Activated CD4-positive, alpha-beta T cell treated with anti-CD3 and anti-CD28 coated beads, Interleukin-2, amount 50 U/mL, for 16 hours (primary cell): ENCODE measurements around the gene ANTXR1.

ENCODE experiments used
- DNase-seq: peaks from one replicate; pipeline ENCODE4 v3.0.0-alpha.2; 2020

The ANTXR1 gene

DNA sequence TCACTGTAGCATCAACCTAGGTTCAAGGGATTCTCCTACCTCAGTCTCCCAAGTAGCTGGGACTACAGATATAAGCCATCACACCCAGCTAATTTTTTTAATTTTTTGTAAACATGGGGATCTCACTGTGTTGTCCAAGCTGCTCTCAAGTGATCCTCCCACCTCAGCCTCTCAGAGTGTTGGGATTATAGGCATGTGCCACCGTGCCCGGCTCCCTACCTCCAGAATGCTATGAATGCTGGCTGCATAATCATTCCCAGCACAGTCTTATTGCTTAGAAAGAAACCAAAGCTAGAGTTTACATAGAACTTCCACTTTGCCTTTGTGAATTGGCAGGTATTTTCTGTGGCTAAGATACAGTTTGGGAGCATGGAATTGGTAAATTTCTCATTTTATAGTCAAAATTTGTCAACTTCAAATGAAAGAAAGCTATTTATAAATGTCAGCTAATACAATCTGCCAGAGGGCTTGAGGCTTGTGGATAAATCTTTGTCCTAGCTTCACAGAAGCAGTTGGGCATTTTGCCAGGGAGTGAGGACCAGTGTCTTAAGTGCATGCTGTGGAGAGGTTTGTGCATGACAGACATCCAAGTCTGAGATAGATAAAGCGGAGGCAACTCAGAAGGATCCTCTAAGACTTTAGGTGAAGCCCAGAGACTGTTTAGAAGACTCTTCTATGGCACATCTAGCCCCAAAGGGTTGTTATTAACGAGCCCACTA is 175.4 kb downstream of the ANTXR1 start:
- DNase-seq = no peak

DNA sequence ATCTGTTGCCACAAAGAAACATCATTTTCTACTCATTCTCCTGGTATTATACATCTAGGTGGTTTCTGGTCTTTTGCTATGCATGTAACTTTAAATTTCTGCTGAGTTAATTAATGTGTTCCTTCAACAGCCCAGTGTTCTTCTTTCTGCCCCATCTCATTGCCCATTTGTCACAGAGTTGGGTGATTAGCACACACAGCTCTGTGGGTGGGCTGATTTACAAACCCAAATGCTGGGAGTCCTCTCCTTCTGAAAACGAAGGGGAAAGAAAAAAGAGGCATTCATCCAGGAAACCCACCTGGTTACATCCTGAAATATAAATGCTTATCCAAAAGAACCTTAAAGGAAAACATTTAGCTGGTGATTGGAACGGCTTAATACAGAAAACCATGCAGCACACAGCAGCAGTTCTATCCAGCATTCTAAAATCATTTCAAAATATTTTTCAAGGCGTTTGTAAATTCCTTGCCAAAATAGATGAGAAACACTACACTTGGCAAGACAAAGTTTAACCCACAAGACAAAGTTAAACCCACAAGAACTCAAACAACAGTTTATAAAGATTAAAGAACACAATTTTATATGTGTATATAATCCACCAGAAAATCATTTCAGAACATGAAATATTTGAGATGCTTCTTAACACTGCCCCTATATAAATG is 177.9 kb downstream of the ANTXR1 start:
- DNase-seq = no peak

GRCh38 chr2:69191634-69192033 is 178.7 kb downstream of the ANTXR1 start:
- no peak for DNase-seq

DNA sequence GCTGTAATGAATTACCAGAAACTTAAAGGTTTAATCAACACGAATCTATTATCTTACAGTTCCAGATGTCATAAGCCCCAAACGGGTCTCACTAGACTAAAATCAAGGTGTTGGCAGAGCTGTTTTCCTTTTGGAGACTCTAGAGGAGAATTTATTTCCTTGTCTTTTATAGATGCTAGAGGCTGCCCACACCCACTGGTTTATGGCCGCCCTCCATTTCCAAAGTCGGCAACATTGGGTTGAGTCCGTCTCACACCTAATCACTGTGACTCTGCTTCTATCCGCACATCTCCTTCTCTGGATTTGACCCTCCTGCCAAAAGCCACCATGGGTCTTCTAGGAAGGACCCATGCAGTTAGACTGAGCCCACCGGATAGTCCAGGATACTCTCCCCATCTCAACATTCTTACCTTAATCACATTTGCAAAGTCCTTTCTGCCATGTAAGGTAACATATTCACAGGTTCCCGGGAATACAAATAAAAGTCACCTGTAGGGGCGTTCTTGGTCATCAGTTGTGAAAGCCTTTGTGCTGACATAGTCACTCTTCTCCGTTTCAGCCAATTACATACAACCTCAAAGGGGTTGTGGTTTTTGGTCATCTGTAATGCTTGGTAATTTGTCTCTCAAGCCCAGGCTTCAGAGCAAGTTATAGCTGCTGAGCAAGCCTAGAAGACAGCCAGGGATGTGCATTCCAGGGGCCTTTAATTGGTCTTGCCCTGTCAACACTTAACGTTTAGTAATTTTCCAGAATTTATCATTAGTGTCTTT is 179.4 kb downstream of the ANTXR1 start:
- DNase-seq = no peak

- DNase-seq = no peak
These were observed 182.7 kb downstream of the ANTXR1 start for GRCh38 chr2:69195706-69196105.

DNA sequence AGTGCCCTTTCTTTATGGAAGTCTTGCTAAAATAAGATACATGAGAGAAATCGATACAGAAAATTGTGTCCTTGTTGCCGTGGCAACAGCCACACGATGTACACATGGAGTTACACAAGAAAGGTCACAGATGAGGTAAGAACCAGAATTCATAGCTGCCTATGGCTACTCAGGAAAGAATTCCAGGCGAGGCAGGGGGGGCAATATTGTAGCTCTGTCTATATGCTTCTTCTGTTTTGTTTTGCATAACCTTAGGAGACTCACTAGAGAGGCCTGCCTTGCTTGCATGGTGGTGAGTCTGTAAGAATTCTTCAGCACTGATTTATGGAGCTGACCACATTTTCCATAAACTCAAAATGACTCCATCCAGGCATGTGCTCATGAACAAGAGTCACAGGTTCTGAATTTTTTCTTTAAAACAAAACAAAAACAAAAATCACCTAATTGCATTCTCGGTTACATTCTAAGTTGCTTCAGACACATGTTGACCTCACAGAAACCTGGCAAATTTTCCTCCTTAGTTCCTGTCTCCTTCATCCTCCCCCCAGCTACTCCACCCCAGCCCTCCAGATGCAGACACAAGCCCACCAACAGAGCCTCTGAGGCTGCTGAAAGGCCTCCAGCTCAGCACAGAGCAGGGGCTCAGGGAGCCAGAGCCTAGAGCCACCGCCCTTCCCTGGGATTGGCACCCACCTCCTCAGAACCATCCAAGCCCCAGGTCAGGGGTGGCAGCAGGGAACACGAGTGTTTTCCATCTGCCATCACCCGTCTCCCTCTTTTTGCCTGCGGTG is 183.5 kb downstream of the ANTXR1 start:
- DNase-seq = no peak

GRCh38 chr2:69200107-69200520 is 187.1 kb downstream of the ANTXR1 start:
- no peak for DNase-seq

DNA sequence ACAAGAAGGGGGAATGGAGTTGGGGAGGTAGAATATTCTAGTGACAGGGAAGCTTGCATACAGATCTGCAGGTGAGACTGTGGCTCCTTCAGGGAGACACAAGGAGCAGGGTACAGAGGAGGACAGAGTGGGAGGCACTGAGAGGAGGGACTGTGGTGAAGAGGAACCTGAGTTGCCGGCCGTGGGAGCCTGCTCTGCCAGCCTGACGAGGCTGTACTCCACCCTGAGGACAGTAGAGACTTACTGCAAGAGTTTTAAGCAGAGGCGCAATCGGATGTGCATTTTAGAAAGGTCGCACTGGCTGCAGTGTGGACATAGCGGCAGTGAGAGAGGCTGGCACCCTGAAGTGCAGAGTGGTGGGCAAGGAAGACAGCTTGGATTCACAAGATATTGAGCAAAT is 188.3 kb downstream of the ANTXR1 start:
- no peak for DNase-seq

DNA sequence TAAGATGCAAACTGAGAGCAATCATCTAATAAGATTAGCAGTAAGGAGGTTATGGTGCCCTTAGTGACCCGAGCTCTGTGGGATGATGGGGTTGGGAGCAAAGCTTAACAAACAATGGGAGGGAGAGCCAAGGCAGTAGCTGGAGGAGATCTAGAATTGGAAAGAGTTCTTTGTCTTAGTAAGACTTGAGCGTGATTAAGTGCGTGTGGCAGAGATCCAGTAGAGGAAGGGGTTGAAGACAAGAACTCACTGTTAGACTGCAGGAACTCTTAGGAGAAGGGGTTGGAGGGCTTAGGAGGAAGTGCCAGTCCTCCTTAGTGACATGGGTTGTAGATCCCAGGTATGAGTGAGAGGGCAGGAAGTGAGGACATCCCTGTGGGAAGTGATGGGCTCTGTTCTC is 189.3 kb downstream of the ANTXR1 start:
- DNase-seq = no peak

DNA sequence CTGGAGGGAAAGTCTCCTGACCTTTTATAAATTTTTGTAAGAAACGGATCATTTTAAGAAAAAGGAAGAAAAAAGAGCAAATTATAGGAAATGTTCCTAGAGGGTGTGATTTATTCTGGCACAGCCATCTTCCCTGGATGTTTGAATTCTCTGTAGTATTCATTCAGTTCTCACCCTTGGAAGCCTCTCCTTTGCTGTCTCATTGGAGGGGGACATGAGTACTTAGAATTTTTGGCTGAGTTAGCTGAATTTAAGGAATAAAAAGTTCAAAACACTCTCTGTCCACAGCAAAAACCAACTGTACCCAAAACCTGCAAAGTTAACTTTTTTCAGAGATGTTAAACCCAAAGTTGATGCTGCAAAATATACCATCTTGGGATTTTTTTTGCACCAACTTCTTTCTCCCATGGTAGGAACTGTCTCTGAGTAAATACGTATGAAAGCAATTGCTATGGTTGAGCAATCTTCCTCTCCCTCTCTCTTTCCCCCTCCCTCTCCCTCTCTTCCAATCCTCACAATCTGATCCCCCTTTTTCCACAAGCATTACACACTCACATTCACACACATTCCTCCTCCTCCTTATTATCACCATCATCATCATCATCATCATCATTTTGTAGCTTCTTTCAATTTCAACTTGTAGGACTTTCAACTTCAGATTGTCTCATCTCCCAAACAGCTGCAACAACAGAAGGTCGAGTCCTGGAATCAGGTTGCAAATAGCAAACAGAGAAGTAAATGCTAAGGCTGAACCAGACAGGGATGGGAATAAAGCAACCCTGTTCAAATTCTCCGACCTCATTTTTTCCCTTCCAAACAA is 190.4 kb downstream of the ANTXR1 start:
- no peak for DNase-seq

DNA sequence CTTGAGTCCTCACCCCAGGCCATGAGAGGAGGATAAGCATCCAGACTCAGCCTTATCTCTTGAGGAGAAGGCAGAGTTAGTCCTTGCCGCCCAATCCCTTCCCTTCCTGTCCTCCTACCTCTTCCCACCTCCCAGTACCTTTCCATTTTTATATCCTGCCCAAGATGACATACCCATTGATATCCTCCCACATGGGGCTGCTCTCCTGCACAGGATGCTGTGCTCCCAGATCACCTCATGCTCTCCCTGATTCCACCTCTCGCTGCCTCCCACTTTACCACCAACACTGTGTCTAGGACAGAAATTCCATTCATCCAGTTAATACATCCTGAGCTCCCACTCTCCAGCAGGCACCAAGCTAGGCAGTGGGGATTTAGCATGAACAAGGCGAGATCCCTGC is 191.7 kb downstream of the ANTXR1 start:
- no peak for DNase-seq

- no peak for DNase-seq
These were observed 192.1 kb downstream of the ANTXR1 start for GRCh38 chr2:69205076-69205475.

GRCh38 chr2:69205491-69205890 is 192.5 kb downstream of the ANTXR1 start:
- no peak for DNase-seq

DNA sequence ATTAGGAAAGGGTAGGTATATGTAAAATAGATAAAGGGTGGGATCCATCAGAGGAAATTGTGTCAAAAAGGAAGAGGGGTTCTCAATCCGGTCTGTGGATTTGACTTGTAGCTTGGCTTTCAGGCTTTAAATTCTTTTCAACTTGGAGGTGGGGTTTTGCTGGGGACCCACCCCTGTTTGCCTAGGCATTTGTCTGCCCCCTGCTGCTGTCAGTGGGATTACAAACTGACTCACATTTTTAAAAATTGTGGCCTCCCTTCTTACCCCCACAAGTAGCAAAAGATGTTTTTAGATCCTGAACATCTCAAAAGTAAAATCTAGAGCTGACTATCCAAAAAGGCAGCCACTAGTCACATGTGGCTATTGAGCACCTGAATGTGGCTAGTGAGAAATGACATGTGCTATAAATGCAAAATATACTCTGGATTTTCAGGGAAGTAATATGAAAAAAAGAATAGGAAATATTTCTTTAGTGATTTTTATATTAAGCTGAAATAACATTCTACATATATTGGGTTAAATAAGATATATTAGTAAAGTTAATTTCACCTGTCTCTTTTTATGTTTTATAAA is 195.1 kb downstream of the ANTXR1 start:
- DNase-seq = no peak

GRCh38 chr2:69209482-69209881 is 196.5 kb downstream of the ANTXR1 start:
- no peak for DNase-seq

DNA sequence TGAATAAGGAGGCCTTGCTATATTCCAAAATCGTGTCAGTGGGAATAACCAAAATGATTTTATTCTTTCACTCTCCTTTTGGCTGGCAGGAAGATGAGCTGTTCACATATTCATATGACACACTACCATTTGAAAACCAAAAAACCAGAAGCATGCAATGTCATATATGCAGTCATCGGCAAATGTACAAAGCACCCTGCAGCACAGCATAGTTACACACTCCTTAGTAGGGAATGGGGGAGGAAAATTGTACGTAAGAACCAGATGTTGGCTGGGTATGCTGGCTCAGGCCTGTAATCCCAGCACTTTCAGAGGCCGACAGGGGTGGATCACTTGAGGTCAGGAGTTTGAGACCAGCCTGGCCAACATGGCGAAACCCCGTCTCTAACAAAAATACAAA is 197.4 kb downstream of the ANTXR1 start:
- no peak for DNase-seq

- no peak for DNase-seq
These were observed 198.1 kb downstream of the ANTXR1 start for GRCh38 chr2:69211048-69211447.

GRCh38 chr2:69211686-69212085 is 198.7 kb downstream of the ANTXR1 start:
- no peak for DNase-seq

DNA sequence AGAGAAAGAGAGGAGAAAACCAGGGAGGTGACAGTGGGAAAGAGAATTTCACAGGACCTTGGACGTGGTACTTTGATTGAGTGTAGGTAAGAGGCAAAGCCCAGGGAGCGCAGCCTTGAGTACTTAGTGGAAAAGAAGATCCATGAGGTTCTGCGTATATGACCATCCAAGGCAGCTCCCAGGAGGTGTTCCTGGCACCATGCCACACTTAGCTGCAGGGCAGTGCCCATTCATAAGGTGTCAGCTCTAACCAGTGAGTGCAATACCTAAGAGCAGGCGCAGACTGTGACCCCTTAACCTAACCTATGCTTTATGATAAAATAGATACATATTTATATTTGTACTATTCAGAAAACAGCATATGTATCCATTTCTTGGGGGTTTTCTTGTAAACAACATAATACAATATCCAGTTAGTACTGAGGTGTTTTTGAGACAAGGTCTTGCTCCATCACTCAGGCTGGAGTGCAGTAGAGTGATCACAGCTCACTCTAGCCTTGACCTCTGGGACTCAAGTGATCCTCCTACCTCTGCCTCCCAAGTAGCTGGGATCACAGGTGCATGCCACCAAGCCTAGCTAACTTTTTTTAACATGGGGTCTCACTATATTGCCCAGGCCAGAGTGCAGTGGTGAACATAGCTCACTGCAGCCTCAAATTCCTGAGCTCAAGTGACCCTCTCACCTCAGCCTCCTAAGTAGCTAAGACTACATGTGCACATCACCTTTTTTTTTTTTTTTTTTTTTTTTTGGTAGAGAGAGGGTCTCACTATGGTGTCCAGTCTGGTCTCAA is 199.5 kb downstream of the ANTXR1 start:
- DNase-seq = no peak

GRCh38 chr2:69213201-69213600 is 200.2 kb downstream of the ANTXR1 start:
- no peak for DNase-seq

DNA sequence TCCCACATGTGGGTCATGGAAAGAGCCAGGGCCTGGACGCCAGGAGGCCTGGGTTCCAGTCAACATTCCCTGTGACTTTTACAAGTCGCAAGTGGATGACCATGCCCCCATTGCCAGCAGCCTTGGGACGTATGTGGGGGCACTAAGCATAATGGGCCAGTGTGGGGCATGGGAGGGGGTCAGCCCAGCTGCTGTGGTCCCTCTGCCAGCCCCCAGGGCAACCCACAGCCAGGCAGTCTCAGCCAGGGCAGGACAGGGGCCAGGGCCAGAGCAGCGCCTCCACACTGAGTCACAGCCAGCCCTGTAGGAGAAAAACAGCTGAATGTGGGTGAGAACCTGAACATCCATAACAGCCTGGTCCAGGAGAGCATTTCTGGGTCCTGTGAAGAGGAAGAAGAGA is 200.8 kb downstream of the ANTXR1 start:
- no peak for DNase-seq
